ENCODE data around the gene DHX8.

- no peak for TF ChIP-seq EZH2 (IDR thresholded peaks at IDR 0.05; ENCODE audit: low read depth, low read length, severe bottlenecking)
- no peak for TF ChIP-seq NRF1 (IDR thresholded peaks at IDR 0.05; ENCODE audit: low read depth, low read length)
- no peak for TF ChIP-seq FOSL1 (IDR thresholded peaks at IDR 0.05; ENCODE audit: insufficient read depth, low read depth, low read length)
- no peak for TF ChIP-seq CTCF (IDR thresholded peaks at IDR 0.05; ENCODE audit: control extremely low read depth in 1 of 3, insufficient read depth in 1 of 3, low read depth in 1 of 3, low read length in 3 of 3)
- TF ChIP-seq CHD2 (IDR thresholded peaks at IDR 0.05; ENCODE audit: low read length) = no peak
Measured at GRCh38 chr17:43449470-43450248, 34.1 kb upstream of the DHX8 start.

Measured in H1 (cell line).